ENCODE results near the gene SLC25A13. TPM values are rescaled to one million over a fixed set of nuclear protein-coding genes. Genes with fewer than 3 reads are reported as not detected.

The SLC25A13 gene
- total RNA-seq, 1 experiment from 2014 or later, result 77.2 TPM

GRCh38 chr7:96135241-96135640 lies 186.7 kb downstream of the SLC25A13 start:
- no peak for TF ChIP-seq AR (CRISPR knock-in tag; IDR thresholded peaks at IDR 0.05)
- TF ChIP-seq, protein P1, sequence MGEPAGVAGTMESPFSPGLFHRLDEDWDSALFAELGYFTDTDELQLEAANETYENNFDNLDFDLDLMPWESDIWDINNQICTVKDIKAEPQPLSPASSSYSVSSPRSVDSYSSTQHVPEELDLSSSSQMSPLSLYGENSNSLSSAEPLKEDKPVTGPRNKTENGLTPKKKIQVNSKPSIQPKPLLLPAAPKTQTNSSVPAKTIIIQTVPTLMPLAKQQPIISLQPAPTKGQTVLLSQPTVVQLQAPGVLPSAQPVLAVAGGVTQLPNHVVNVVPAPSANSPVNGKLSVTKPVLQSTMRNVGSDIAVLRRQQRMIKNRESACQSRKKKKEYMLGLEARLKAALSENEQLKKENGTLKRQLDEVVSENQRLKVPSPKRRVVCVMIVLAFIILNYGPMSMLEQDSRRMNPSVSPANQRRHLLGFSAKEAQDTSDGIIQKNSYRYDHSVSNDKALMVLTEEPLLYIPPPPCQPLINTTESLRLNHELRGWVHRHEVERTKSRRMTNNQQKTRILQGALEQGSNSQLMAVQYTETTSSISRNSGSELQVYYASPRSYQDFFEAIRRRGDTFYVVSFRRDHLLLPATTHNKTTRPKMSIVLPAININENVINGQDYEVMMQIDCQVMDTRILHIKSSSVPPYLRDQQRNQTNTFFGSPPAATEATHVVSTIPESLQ (CRISPR knock-in tag; IDR thresholded peaks at IDR 0.05), result no peak
- no peak for TF ChIP-seq TEAD1 (CRISPR knock-in tag; IDR thresholded peaks at IDR 0.05)
- TF ChIP-seq SMAD3 (CRISPR knock-in tag; IDR thresholded peaks at IDR 0.05; ENCODE audit: borderline replicate concordance), result no peak
- no peak for TF ChIP-seq OVOL2 (CRISPR knock-in tag; IDR thresholded peaks at IDR 0.05; ENCODE audit: borderline replicate concordance)
- no peak for TF ChIP-seq PRRX2 (CRISPR knock-in tag; IDR thresholded peaks at IDR 0.05)
- TF ChIP-seq GABPB1 (CRISPR knock-in tag; IDR thresholded peaks at IDR 0.05), result no peak
- no peak for TF ChIP-seq EMX1 (CRISPR knock-in tag; IDR thresholded peaks at IDR 0.05)
- no peak for TF ChIP-seq ETV6 (CRISPR knock-in tag; IDR thresholded peaks at IDR 0.05)
- TF ChIP-seq ATF2 (CRISPR knock-in tag; IDR thresholded peaks at IDR 0.05; ENCODE audit: borderline replicate concordance, low read depth), result no peak
- no peak for TF ChIP-seq SP1 (CRISPR knock-in tag; conservative IDR thresholded peaks at IDR 0.05)
- TF ChIP-seq, protein P2, sequence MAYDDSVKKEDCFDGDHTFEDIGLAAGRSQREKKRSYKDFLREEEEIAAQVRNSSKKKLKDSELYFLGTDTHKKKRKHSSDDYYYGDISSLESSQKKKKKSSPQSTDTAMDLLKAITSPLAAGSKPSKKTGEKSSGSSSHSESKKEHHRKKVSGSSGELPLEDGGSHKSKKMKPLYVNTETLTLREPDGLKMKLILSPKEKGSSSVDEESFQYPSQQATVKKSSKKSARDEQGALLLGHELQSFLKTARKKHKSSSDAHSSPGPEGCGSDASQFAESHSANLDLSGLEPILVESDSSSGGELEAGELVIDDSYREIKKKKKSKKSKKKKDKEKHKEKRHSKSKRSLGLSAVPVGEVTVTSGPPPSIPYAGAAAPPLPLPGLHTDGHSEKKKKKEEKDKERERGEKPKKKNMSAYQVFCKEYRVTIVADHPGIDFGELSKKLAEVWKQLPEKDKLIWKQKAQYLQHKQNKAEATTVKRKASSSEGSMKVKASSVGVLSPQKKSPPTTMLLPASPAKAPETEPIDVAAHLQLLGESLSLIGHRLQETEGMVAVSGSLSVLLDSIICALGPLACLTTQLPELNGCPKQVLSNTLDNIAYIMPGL (CRISPR knock-in tag; IDR thresholded peaks at IDR 0.05), result no peak
- no peak for TF ChIP-seq ZNF263 (CRISPR knock-in tag; IDR thresholded peaks at IDR 0.05; ENCODE audit: low read depth)
- no peak for TF ChIP-seq ZNF512 (CRISPR knock-in tag; IDR thresholded peaks at IDR 0.05; ENCODE audit: borderline replicate concordance)
- TF ChIP-seq TCF7 (CRISPR knock-in tag; IDR thresholded peaks at IDR 0.05; ENCODE audit: low read depth), result no peak
- TF ChIP-seq, protein P3, sequence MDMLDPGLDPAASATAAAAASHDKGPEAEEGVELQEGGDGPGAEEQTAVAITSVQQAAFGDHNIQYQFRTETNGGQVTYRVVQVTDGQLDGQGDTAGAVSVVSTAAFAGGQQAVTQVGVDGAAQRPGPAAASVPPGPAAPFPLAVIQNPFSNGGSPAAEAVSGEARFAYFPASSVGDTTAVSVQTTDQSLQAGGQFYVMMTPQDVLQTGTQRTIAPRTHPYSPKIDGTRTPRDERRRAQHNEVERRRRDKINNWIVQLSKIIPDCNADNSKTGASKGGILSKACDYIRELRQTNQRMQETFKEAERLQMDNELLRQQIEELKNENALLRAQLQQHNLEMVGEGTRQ (CRISPR knock-in tag; IDR thresholded peaks at IDR 0.05), result no peak
- TF ChIP-seq ZSCAN18 (CRISPR knock-in tag; IDR thresholded peaks at IDR 0.05), result no peak
- POLR2A ChIA-PET, result no interaction called here
- ATAC-seq (no peak), DNase-seq (ENCODE audit: low spot score) (no peak)
- CTCF ChIA-PET, result no interaction called here
- peaks cover 55% of the 10 kb centered on the region for H3K27me3 Mint-ChIP-seq (ENCODE audit: low read depth)
- H3K9me3 Mint-ChIP-seq, result no peaks in the 10 kb centered on the region
- H3K27ac Mint-ChIP-seq, result no peak overlapping the region
- H3K36me3 Mint-ChIP-seq, result peaks cover 18% of the 10 kb centered on the region
- peaks cover 14% of the 10 kb centered on the region for H3K4me1 Mint-ChIP-seq
- H3K4me3 Mint-ChIP-seq, result no peak overlapping the region
